Activated CD4-positive, CD25-positive, alpha-beta regulatory T cell treated with anti-CD3 and anti-CD28 coated beads, Interleukin-2, amount 50 U/mL, for 72 hours (primary cell): ENCODE results near the gene CATSPERD.
A peak's percentile ranks its signal among the peaks of the same experiment; 100 is the strongest.
"Not testable (repeated sequence)": the region's sequence is repeated elsewhere in the genome, so short reads cannot be mapped to it uniquely, and the experiment has no call there.

Experiments used
- DNase-seq: peaks from one replicate; pipeline ENCODE4 v3.0.0; 2021

Gene CATSPERD

DNA sequence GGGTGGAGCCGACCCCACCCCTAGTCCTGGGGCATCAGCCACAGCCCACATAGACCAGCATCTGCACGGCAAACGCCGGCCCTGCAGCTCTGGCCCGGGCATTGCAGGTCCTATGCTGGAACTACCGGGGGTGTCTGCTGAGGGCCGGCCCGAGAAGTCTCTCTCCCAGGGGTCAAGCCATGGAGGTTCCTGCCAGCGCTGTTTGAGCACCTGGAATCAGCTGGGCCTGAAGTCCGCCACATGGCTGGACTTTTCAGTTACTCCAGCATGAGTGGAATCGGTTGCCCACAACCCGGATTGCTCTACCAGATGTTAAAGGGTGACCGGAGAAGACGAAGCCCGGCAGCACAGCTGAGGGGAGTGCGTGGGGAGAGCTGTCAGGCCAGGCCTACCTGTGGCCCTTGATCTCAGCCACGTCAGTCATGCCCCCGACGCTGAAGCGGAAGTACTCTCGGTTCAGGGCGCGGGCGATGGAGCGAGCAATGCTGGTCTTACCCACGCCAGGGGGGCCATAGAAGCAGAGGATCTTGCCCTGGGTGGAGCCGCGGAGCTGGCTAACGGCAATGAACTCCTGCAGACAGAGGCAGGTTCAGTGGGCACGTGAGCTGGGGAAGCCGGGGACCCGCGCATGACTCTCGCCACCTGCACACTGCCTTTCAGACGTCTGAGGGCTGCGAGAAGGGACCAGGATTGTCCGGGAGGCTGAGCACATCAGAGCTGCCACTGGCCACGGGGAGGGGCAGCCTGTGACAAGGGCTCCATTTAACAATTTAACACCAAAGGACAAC, 21.6 kb upstream of the CATSPERD start:
- DNase-seq, result no peak

GRCh38 chr19:5700455-5701092, 19.9 kb upstream of the CATSPERD start:
- no peak for DNase-seq

GRCh38 chr19:5702053-5702410, 18.4 kb upstream of the CATSPERD start:
- not testable (repeated sequence) for DNase-seq

- no peak for DNase-seq
Measured at GRCh38 chr19:5703819-5704818, 16.3 kb upstream of the CATSPERD start.

- no peak for DNase-seq
Measured at GRCh38 chr19:5705552-5705951, 14.9 kb upstream of the CATSPERD start.

DNA sequence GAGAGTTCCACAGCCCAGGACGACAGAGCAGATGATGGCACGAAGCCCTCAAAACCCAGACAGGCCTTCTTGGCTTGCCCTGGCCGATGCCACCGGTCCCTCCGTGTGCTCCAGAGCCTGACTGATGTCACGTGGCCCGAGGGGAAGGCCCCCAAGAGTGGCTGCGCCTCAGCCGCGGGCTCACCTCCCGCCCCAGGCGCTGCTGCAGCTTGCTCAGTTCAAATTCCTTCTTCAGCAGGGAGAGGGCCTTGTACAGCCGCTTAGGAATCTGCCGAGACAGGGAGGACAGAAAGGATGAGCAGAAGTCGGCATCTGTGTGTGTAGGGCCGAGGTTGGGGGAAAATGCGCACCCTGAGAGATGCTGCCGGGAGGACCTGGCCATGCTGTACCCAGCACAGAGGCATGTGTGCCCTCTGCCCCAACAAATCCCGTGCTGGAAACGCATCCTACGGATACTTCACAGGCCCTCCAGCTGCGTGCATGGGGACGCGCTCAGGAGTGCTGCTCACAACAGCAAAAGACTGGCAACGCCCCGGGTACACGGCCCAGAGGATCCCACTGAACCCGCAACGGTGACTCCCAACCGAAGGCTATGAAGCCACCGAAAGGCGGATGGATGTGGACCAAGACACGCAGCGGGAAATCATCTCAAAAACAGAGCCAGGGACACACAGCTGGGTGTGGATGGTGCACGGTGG, 13.4 kb upstream of the CATSPERD start:
- no peak for DNase-seq

DNA sequence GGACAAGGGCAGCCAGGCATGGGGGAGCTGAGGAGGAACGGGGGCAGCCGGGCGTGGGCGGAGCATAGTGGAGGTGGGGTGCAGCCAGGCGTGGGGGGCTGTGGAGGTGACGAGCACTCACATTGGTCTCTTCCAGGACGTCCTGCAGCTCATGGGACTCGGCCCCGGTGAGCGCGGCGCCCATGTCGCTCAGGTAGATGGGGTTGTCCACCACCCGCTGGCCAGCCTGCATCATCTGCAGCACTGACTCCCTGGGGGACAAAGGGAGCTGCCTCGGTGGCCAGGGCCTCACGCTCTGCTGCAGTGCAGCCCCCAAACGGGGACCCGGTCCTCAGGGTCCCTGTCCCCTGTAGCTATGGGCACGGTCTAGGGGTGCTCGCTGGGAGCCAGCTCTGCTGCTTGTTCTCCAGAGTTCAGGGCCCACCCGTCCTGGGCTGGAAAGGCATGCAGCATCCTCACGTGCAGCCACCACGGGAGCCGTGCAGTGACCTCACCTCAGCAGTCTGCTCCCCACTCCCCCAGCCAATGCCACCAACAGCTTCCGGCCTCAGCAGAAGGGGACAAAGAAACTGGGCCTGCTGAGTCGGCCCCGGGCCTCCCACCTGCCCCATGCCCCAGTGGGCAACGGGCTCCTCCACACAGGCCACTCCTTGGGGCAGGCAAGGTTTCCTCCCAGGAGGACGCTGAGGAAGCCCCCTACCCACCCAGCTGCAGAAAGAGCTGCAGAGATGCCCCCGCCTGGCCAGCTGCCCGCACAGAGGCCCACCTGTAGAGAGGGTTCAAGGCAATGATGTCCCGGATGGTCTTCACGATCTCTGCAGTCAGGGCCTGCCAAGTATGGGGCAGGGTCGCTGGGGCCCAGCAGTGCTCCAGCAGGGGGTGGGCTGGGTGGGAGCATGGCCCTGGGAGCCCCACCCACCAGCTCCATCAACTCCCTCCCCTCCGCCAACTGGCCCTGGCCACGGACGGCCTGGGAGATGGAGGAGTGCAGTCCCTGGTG, 12.6 kb upstream of the CATSPERD start:
- DNase-seq, result no peak

GRCh38 chr19:5711025-5711424, 9.4 kb upstream of the CATSPERD start:
- no peak for DNase-seq

DNA sequence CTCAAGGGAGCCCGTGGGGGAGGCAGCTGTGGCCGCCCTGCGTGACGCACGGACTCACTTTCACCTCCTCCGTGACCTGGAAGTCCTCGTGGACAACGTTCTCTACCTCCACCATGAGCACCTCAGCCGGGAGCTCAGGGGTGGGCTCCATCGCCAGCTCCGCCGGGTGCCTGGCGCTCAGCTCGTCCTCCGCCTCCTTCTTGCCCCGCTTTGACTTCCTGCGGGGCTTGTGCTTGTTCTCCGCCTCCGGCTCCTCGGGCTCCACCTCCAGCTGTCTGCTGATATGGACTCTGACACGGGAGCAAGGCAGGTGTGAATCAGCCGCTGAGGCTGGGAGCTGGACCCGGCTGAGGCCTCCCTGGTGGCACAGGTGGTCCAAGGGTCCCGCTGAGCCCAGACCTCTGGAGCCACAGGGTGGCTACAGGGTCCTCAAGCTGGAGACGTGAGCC, 8.7 kb upstream of the CATSPERD start:
- no peak for DNase-seq

DNA sequence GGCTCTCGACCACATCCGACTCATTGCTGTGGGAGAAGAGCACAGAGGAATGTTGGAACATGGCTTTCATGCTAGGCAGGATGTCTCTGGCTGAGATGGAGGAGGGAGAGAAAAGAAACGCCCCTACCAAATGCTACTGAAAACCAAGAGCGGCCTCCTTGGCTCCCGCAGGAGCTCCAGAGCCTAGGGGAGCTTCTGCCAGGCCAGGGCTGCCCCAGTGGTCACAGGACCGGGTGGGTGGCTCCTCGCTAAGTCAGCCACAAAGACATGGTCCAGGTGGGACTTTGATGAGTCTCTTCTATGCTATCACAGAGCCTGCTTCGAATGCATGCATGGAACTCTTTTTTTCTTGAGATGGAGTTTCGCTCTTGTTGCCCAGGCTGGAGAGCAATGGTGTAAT, 7.2 kb upstream of the CATSPERD start:
- no peak for DNase-seq

- no peak for DNase-seq
Measured at GRCh38 chr19:5714816-5715215, 5.6 kb upstream of the CATSPERD start.

DNA sequence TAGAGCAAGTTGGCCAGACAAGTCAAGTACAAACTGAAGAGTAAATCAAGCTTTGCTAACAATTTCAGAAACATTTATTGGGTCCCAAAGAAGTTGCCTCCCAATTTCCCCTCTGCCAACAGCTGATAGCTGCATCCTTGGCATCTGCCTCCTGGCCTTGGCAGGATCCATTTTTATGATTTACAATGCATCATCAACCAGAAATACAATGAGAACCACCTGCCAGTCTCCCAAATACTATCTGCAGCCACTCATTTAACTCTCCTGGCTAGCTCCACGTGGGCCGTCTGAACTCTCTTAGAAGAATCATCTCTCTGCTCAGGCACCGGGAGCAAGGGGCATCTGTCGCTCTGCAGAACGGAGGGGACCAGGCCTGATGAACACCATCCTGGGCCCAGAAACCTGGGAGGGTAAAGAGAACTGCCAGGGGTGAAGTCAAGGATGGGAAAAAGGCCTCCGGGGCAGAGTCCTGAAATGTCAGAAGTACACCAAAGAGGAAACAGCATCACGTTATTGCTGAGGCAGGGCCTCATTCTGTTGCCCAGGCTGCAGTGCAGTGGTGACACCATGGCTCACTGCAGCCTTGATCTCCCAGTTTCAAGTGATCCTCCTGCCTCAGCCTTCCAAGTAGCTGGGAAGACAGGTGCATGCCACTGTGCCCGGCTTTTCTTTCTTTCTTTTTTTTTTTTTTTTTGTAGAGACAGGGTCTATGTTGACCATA, 3.1 kb upstream of the CATSPERD start:
- DNase-seq, result no peak

- no peak for DNase-seq
Measured at GRCh38 chr19:5718037-5718578, 2.3 kb upstream of the CATSPERD start.

DNA sequence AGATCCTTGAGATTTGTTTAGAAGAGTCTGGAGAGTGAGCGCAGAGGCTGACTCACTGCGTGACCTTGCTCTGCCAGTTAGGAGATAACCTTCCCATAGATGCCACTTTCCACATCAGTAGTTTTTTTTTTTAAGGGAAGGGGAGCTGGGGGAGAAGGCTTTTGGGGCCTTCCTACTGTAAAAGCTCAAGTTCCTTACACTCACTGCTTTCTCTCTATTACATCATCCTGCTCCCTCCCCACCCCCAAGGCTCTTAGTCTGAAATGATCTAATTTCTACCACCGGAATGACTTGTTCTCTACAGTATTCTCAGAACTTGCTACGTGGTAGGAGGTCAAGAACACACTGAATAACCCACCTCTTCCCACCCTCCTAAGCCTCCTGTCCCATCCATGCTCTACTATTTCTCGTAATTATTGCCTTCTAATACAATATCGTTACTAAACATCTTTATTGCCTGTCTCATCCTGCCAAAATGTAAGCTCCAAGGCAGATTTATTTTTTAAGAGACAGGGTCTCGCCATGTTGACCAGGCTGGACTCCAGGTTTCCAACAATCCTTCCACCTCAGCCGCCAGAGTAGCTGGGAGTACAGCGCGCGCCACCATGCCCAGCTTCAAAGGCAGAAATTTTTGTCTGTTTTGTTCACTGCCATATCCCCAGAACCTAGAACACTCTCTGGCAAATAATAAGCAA, 1.7 kb upstream of the CATSPERD start:
- DNase-seq, result no peak

DNA sequence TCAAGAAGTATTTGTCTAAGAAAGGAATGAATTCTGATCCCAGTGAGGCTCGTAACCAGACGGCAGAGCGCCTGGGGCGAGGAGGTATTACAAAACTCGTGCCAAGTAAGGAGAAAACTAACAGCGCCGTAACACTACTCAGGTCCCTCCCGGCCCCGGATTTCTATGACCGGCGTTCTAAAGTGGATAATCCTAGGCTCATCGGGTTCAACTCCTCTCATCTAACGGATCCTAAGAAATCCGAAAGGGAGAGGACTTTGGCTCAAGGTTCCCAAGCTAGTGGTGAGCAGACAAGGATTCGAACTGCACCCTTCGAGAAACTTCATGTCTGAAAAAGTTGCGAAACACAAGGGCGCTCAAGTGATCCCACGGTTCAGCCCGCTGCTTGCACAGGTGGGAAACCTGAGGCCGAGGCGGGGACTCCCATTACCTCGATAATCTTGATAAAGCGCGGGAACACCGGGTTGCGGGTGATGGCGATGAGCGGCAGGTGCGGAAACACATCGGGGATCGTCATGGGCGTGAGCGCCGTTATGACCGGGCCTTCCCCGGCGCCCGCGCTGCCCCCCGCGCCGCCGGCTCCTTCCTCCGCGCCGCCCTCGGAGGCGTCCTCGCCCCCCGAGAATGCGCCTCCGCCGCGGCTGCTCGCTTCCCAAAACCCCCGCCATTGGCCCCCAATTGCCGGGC, 1.0 kb upstream of the CATSPERD start:
- peak; percentile 44 for DNase-seq

GRCh38 chr19:5727453-5728050, 7.1 kb downstream of the CATSPERD start:
- DNase-seq, result no peak

- not testable (repeated sequence) for DNase-seq
Measured at GRCh38 chr19:5733172-5733571, 12.7 kb downstream of the CATSPERD start.

GRCh38 chr19:5738423-5738822, 18.0 kb downstream of the CATSPERD start:
- DNase-seq, result no peak

DNA sequence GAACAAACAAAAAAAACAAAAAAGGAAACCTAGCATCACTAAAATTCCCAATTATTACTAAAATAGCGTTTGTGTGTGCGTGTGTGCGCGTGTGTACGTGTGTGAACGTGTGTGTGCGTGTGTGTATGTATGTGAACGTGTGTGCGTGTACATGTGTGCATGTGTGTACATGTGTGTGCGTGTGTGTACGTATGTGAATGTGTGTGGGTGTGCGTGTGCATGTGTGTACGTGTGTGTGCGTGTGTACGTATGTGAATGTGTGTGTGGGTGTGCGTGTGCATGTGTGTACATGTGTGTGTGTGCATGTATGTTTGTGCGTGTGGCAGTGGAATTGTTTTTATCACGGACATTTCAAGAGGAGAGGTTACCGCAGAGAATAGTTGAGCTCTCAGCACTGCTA, 21.6 kb downstream of the CATSPERD start:
- DNase-seq, result no peak
